Lower lobe of right lung (tissue), 2 donors: ENCODE results near the gene OSBPL5. TPM values are rescaled to one million over a fixed set of nuclear protein-coding genes. Genes with fewer than 3 reads are reported as not detected.

Source experiments
- ATAC-seq, 2 donors: fragments of 200-7000 bp; cut with Tn5 transposase; one replicate each; pipeline ENCODE4 v1.9.1; 2020 to 2022; ENCODE audit warnings: mild to moderate bottlenecking in 2 of 2, moderate library complexity in 2 of 2
- DNase-seq: peaks from one replicate; pipeline ENCODE4 v3.0.0-alpha.2; 2020
- H3K27ac ChIP-seq: fragments of 200-600 bp; one replicate; pipeline ENCODE4 v1.8.0; 2022
- H3K27me3 ChIP-seq: fragments of 200-600 bp; one replicate; pipeline ENCODE4 v1.8.0; 2022; ENCODE audit warnings: low read depth
- H3K36me3 ChIP-seq: fragments of 200-600 bp; one replicate; pipeline ENCODE4 v1.8.0; 2022; ENCODE audit warnings: mild to moderate bottlenecking
- H3K4me1 ChIP-seq: fragments of 200-600 bp; one replicate; pipeline ENCODE4 v1.8.0; 2022
- H3K4me3 ChIP-seq: fragments of 200-600 bp; one replicate; pipeline ENCODE4 v1.8.0; 2022; ENCODE audit warnings: mild to moderate bottlenecking
- H3K9me3 ChIP-seq: fragments of 200-600 bp; one replicate; pipeline ENCODE4 v1.8.0; 2022
- intact Hi-C: fragments of 100-400 bp; cut with DNase I; formaldehyde crosslinking; loops from one replicate; pipeline ENCODE4 v1.11.0; 2022
- total RNA-seq: library from RNA; stranded (reverse); fragmentation: NEBNext Ultra II Directional; extraction: Animal tissue kit (Norgen Biotek cat#: 25700); gene quantifications from one replicate; pipeline ENCODE4 v1.2.1, GENCODE V29; 2021
- TF ChIP-seq, protein P1 (sequence below): fragments of 200-600 bp; IDR thresholded peaks from one replicate; pipeline ENCODE4 v1.8.0; 2022; ENCODE audit warnings: antibody characterized with exemption, mild to moderate bottlenecking
- donor health status: DM: no; HTN: yes; CAD: no; lungs with severe emphysema.

OSBPL5 gene
- total RNA-seq, 1 donor from 2014 or later: 46.2 TPM

DNA sequence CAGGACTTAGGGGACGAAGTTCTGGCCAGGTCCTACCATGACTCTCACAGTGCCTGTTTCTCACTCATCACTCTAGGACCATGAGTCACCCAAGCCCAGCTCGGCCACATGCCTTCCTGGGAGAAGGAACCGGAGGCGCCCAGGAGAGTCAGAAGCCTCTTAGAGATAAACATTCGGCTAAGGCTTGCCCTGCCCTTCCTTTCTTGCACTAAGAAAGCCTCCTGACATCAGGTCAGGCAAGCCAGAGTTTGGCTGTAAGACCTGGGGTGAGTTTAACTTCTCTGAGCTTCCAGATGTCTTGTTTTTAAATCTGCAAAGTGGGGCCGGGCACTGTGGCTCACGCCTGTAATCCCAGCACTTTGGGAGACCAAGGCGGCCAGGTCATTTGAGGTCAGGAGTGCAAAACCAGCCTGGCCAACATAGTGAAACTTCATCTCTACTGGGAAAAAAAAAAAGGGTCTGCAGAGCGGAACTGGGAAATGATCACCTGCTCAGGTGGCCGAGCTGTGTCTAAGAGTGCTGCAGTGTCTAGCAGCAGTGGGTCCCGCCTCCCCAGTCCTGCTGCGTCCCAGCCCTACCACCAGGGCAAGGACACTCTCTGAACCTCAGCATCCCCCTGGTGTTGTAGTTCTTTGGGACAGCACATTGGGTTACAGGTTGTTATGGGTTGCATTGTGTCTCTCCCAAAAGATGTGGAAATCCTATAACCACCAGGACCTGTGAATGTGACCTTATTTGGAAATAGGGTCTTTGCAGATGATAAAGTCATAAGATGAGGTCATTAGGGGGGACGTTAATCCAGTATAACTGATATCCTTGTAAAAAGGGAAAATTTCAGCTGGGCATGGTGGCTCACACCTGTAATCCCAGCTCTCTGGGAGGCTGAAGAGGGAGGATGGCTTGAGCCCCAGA is 106.1 kb downstream of the OSBPL5 start:
- H3K9me3 ChIP-seq: no peaks in the 10 kb centered on the region
- H3K4me3 ChIP-seq: no peak overlapping the region
- no peak overlapping the region for H3K27ac ChIP-seq
- no peaks in the 10 kb centered on the region for H3K27me3 ChIP-seq
- ATAC-seq: no peak
- peaks cover 6% of the 10 kb centered on the region for H3K36me3 ChIP-seq
- TF ChIP-seq, protein P1, sequence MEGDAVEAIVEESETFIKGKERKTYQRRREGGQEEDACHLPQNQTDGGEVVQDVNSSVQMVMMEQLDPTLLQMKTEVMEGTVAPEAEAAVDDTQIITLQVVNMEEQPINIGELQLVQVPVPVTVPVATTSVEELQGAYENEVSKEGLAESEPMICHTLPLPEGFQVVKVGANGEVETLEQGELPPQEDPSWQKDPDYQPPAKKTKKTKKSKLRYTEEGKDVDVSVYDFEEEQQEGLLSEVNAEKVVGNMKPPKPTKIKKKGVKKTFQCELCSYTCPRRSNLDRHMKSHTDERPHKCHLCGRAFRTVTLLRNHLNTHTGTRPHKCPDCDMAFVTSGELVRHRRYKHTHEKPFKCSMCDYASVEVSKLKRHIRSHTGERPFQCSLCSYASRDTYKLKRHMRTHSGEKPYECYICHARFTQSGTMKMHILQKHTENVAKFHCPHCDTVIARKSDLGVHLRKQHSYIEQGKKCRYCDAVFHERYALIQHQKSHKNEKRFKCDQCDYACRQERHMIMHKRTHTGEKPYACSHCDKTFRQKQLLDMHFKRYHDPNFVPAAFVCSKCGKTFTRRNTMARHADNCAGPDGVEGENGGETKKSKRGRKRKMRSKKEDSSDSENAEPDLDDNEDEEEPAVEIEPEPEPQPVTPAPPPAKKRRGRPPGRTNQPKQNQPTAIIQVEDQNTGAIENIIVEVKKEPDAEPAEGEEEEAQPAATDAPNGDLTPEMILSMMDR: no peak
- DNase-seq: peak; percentile 30
- peaks cover 23% of the 10 kb centered on the region for H3K4me1 ChIP-seq
- intact Hi-C loops: no loop called here

DNA sequence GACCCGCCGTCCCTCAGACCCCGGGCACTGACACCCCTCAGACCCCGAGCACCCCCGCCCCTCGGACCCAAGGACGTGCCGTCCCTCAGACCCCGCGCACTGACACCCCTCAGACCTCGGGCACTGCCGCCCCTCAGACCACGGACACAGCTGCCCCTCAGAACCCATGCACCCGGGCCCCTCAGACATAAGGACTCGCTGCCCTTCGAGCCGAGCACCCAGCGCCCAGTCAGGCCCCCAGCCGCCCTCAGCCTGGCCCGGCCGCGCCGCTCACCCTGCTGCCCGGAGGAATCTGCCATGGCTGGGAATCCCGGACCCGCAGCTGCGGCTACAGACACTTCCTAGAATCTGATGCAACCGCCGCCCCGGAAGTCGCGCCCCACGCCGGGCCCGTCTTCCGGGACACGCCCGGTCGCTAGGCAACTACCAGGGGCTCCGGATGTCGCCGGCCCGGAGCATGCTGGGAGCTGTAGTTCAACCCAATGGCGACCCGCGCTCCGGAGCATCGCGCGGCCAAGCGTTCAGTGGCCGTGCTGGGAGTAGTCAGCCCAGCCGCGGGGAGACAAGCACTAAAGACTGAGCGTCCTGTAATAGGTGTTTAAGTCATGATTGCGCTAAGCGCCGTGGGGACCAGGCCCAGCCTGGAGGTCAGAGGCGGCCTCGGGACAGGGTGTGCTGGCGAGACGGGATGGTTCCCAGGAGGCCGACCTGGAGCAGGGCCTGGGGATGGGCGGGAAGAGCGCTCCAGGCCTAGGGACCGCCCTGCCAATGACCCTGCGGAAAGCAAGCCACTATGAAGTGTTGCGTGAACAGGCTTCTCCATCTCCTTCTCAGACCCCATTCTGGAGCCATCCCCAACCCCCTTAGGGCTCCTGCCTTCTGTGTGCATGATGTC is 107.8 kb downstream of the OSBPL5 start, which contains the start of gene CARS1:
Gene CARS1 (minus strand): TSS at position 355 of the 895 bp plus-strand sequence. CDS start 56 bp downstream, at position 299.
- Histone ChIP-seq H3K36me3 (peaks cover 17% of the 10 kb centered on the region), H3K4me3 (peak within 1 kb of the TSS; percentile 91), H3K27me3 (no peaks in the 10 kb centered on the region), H3K4me1 (peaks cover 23% of the 10 kb centered on the region), H3K9me3 (no peaks in the 10 kb centered on the region), H3K27ac (peak within 1 kb of the TSS; percentile 89)
- peak; percentile 98 to 99 for ATAC-seq
- TF ChIP-seq, protein P1: no peak
- peak; percentile 98 for DNase-seq
- intact Hi-C loops: no loop called here

DNA sequence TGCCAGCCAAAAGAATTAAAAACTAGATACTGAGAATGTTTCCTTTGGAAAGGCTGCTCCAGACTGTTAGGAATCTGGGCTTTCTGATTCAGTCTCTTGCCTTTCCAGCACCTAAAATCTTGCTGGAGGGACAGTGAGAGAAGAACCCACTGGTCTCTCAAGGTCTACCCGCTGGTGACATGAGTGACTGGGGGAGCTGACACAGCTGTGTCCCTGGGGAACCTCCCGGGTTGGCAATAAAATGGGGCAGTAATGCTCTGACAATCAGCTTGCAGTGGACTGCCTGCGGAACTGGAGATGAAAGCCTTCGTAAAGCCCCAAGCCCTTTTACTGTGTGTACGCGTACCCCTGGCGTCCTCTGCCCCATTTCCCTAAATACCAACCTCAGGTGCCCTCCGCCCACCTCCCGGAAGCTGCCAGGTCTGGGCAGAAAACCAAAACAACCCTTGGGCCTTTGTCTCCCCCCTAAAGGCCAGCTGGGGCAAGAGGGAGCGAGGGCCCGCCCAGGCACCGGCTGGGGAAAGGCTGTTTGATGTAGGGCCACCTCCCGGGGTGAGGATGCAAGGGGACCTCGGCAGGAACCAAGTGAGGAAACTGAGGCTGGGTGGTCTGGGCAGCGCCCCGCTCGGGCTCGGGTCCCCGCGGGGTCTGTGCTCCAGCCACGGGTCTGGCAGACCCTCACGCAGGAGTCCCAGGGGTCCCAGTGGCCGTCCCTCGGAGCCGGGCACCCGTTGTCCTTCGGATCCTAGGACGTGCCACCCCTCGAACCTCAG is 108.6 kb downstream of the OSBPL5 start:
- intact Hi-C loops: no loop called here
- Histone ChIP-seq H3K27me3 (no peaks in the 10 kb centered on the region), H3K9me3 (no peaks in the 10 kb centered on the region), H3K36me3 (peaks cover 25% of the 10 kb centered on the region), H3K27ac (peak overlapping the region; percentile 89), H3K4me3 (peak overlapping the region; percentile 91), H3K4me1 (peaks cover 23% of the 10 kb centered on the region)
- DNase-seq: no peak
- peak; percentile 34 to 40 for ATAC-seq
- TF ChIP-seq, protein P1: no peak

DNA sequence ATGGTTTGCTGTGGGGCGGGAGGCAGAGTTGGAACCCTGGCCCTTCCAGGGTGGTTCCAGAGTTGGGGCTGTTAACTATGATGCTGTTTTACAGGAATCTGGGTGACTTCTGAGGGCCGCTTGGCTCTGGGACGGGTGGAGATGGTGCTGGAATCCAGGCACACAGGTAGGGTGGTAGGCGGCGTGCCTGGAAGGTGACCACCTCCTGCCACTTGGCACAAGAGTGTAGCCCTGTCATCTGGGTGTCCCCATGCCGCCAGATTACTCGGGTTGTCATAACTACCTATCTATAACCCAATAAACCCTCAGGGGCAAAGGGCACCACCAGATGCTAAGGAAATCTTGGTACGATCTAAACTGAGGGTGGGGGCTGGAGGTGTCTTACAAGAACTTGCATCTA is 109.2 kb downstream of the OSBPL5 start:
- TF ChIP-seq, protein P1: no peak
- Histone ChIP-seq H3K9me3 (no peaks in the 10 kb centered on the region), H3K4me1 (peaks cover 23% of the 10 kb centered on the region), H3K4me3 (peak overlapping the region; percentile 91), H3K36me3 (peaks cover 25% of the 10 kb centered on the region), H3K27me3 (no peaks in the 10 kb centered on the region), H3K27ac (no peak overlapping the region)
- ATAC-seq (no peak), DNase-seq (no peak)
- intact Hi-C loops: no loop called here

DNA sequence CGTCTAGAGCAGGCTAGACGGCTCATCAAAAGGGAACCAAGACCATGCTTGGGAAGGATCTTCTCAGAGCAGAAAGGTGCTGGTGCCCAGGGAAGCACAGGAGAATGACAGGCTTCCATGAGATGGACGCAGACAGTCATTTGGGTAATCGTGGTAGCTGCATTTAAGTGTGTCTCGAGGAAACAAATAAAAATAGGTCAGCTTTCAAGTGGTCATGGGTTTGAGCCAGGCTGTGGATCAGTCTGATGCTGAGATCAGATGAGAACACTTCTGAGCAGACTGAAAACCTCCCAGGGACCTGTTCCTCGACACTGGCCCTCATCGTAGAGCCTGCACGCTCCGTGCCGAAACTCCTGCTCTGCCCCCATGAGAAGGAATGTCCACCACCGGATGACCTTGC is 112.5 kb downstream of the OSBPL5 start:
- H3K36me3 ChIP-seq: peaks cover 25% of the 10 kb centered on the region
- ATAC-seq: no peak
- no peak overlapping the region for H3K27ac ChIP-seq
- TF ChIP-seq, protein P1: no peak
- no peaks in the 10 kb centered on the region for H3K27me3 ChIP-seq
- no peak overlapping the region for H3K4me3 ChIP-seq
- H3K9me3 ChIP-seq: no peaks in the 10 kb centered on the region
- intact Hi-C loops: no loop called here
- peaks cover 41% of the 10 kb centered on the region for H3K4me1 ChIP-seq
- DNase-seq: no peak
